Liver (tissue), 9 donors: ENCODE data around the gene PHIP. TPM values are rescaled to one million over a fixed set of nuclear protein-coding genes. Genes with fewer than 3 reads are reported as not detected.

Experiments
- DNase-seq: peaks from one replicate; pipeline ENCODE4 v3.0.0-alpha.2; 2017; ENCODE audit warnings: low spot score
- H3K27ac ChIP-seq, 2 donors: one replicate each; pipeline ENCODE4 v1.7.0; 2013; ENCODE audit warnings: inconsistent platforms in 2 of 2, low read length in 2 of 2, control low read depth in 1 of 2, low read depth in 1 of 2, mild to moderate bottlenecking in 1 of 2
- H3K27me3 ChIP-seq, 4 donors: one replicate each; pipeline versions ENCODE4 v1.6.1 to v1.7.0; 2013; ENCODE audit warnings: low read length in 3 of 4, inconsistent platforms in 1 of 4, mild to moderate bottlenecking in 1 of 4, moderate library complexity in 1 of 4; ENCODE audit not compliant: control insufficient read depth in 4 of 4, insufficient read depth in 4 of 4
- H3K36me3 ChIP-seq, 4 donors: one replicate each; pipeline versions ENCODE4 v1.6.1 to v1.7.0; 2013; ENCODE audit warnings: low read length in 3 of 4, mild to moderate bottlenecking in 3 of 4, low read depth in 1 of 4, moderate library complexity in 1 of 4; ENCODE audit not compliant: control insufficient read depth in 4 of 4, insufficient read depth in 3 of 4
- H3K4me1 ChIP-seq, 4 donors: one replicate each; pipeline versions ENCODE4 v1.6.1 to v1.7.0; 2013; ENCODE audit warnings: low read length in 3 of 4, mild to moderate bottlenecking in 3 of 4, moderate library complexity in 1 of 4; ENCODE audit not compliant: control insufficient read depth in 4 of 4, insufficient read depth in 4 of 4
- H3K4me3 ChIP-seq, 3 donors: one replicate each; pipeline versions ENCODE4 v1.6.1 to v1.7.0; 2013; ENCODE audit warnings: low read length in 3 of 3, control low read depth in 1 of 3, low read depth in 1 of 3, mild to moderate bottlenecking in 1 of 3
- H3K9ac ChIP-seq, 2 donors: one replicate each; pipeline ENCODE4 v1.7.0; 2013; ENCODE audit warnings: low read length in 2 of 2, mild to moderate bottlenecking in 2 of 2, moderate library complexity in 2 of 2, control low read depth in 1 of 2, low read depth in 1 of 2
- H3K9me3 ChIP-seq, 4 donors: one replicate each; pipeline versions ENCODE4 v1.6.1 to v1.7.0; 2013; ENCODE audit warnings: low read length in 3 of 4; ENCODE audit not compliant: control insufficient read depth in 4 of 4
- CTCF ChIP-seq: fragments of 150-350 bp; IDR thresholded peaks from 2 replicates; pipeline ENCODE4 v1.5.1; 2017; ENCODE audit warnings: improper control_type of control experiment, low read depth, low read length; ENCODE audit not compliant: missing input control
- EGR1 ChIP-seq, 2 donors: IDR thresholded peaks; 2 replicates each; pipeline ENCODE4 v1.6.1; 2016 to 2018; ENCODE audit warnings: antibody characterized with exemption in 2 of 2, low read depth in 2 of 2
- FOXA1 ChIP-seq: IDR thresholded peaks from 2 replicates; pipeline ENCODE4 v1.6.1; 2016; ENCODE audit warnings: antibody characterized with exemption
- HNF4G ChIP-seq: IDR thresholded peaks from 2 replicates; pipeline ENCODE4 v1.6.1; 2016; ENCODE audit warnings: antibody characterized with exemption
- JUND ChIP-seq, 2 donors: IDR thresholded peaks; 2 replicates each; pipeline ENCODE4 v1.6.1; 2016; ENCODE audit warnings: antibody characterized with exemption in 2 of 2
- NR2F2 ChIP-seq: IDR thresholded peaks from 2 replicates; pipeline ENCODE4 v1.6.1; 2016; ENCODE audit warnings: antibody characterized with exemption
- RAD21 ChIP-seq, 2 donors: IDR thresholded peaks; 2 replicates each; pipeline ENCODE4 v1.6.1; 2016; ENCODE audit warnings: antibody characterized with exemption in 2 of 2, mild to moderate bottlenecking in 2 of 2
- REST ChIP-seq: IDR thresholded peaks from 2 replicates; pipeline ENCODE4 v1.6.1; 2016; ENCODE audit warnings: antibody characterized with exemption, mild to moderate bottlenecking
- RXRA ChIP-seq, 2 donors: IDR thresholded peaks; 2 replicates each; pipeline ENCODE4 v1.6.1; 2017 to 2018; ENCODE audit warnings: antibody characterized with exemption in 2 of 2, mild to moderate bottlenecking in 1 of 2
- SP1 ChIP-seq: IDR thresholded peaks from 2 replicates; pipeline ENCODE4 v1.6.1; 2018; ENCODE audit warnings: antibody characterized with exemption, mild to moderate bottlenecking
- TAF1 ChIP-seq: conservative IDR thresholded peaks from 2 replicates; pipeline ENCODE4 v1.6.1; 2016; ENCODE audit warnings: antibody characterized with exemption, mild to moderate bottlenecking
- YY1 ChIP-seq: IDR thresholded peaks from 2 replicates; pipeline ENCODE4 v1.6.1; 2016; ENCODE audit warnings: antibody characterized with exemption, mild to moderate bottlenecking
- polyA plus RNA-seq, 2 donors: library from polyadenylated mRNA; stranded (reverse) in 1 of 2; unstranded in 1 of 2; fragments of 200-250 nt in 1 of 2; fragments of >200 nt in 1 of 2; fragmentation: Nextera tagmentation in 1 of 2; extraction: Ambion mirVana in 1 of 2; gene quantifications; one replicate each; pipeline versions ENCODE4 v1.2.1 to v1.2.3, GENCODE V29; 2013 to 2015
- total RNA-seq, 2 donors: library from RNA; depleted of rRNA; stranded (reverse); fragments of >200 nt; gene quantifications; one replicate each; pipeline ENCODE4 v1.2.3, GENCODE V29; 2014
- TF ChIP-seq, protein P1 (sequence below): IDR thresholded peaks from 2 replicates; pipeline ENCODE4 v1.6.1; 2016; ENCODE audit warnings: antibody characterized with exemption
- TF ChIP-seq, protein P2 (sequence below): IDR thresholded peaks from 2 replicates; pipeline ENCODE4 v1.6.1; 2016; ENCODE audit warnings: antibody characterized with exemption
- donor health status: healthy.
- donor health status: healthy.
- donor health status: healthy.
- donor health status: healthy.
- donor health status: healthy.

The PHIP gene
- total and polyA plus RNA-seq, 4 donors: 1.6 to 22.4 (median 9.4) TPM

DNA sequence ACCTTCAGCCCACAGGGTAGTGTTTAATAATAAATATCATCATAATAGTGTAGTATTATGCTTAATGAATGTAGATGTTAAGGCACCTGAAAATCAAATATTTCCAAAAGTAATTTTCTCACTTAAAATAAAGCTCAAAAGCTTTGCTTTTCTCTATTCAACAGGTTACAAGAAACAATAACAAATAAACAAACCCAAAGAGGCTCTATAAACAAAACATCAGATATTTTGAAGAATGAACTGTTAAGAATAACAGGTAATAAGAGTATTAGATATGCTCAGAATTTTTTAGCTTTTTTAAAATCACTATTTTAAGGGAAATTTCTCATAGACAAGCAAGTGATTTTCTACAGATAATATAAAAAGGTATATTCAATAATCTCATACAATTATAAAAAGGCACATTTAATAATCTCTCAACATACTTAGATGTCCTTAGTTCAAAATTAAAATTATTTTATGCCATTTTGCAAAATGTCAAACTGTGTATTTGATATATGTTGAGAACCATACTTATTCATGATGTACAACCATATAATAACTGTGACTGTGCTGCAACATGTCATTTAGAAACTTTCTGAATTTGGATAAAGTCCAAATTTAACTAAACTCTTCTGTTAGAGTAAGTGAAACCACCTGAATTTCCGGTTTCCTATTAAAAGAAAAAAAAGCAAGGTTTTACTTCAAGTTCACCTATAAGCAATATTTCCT lies 35.8 kb downstream of the PHIP start (continued):
- TF ChIP-seq CTCF: no peak
- no peak for TF ChIP-seq SP1
- no peak for TF ChIP-seq EGR1 (IDR thresholded peaks at IDR 0.05; ENCODE audit: low read depth in 2 of 2)
- no peak for TF ChIP-seq RXRA (IDR thresholded peaks at IDR 0.05)
- TF ChIP-seq JUND (IDR thresholded peaks at IDR 0.05): no peak
- TF ChIP-seq YY1: no peak

- Histone ChIP-seq H3K9ac (no peak overlapping the region), H3K27ac (no peak overlapping the region), H3K4me1 (no peaks in the 10 kb centered on the region), H3K27me3 (no peaks in the 10 kb centered on the region), H3K4me3 (no peak overlapping the region), H3K36me3 (peaks cover 0 to 7% (median 4%) of the 10 kb centered on the region in 4 donors), H3K9me3 (no peaks in the 10 kb centered on the region)
- DNase-seq: no peak
- no peak for TF ChIP-seq CTCF
Measured at GRCh38 chr6:79040083-79040482, 38.0 kb downstream of the PHIP start.

- no peaks in the 10 kb centered on the region for H3K9me3 ChIP-seq
- TF ChIP-seq TAF1 (no peak), FOXA1 (no peak), JUND (IDR thresholded peaks at IDR 0.05) (no peak), NR2F2 (no peak), REST (no peak), HNF4G (no peak), RXRA (IDR thresholded peaks at IDR 0.05) (no peak), CTCF (no peak), RAD21 (IDR thresholded peaks at IDR 0.05) (no peak)
- TF ChIP-seq, protein P1, sequence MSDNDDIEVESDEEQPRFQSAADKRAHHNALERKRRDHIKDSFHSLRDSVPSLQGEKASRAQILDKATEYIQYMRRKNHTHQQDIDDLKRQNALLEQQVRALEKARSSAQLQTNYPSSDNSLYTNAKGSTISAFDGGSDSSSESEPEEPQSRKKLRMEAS: no peak
- TF ChIP-seq, protein P2, sequence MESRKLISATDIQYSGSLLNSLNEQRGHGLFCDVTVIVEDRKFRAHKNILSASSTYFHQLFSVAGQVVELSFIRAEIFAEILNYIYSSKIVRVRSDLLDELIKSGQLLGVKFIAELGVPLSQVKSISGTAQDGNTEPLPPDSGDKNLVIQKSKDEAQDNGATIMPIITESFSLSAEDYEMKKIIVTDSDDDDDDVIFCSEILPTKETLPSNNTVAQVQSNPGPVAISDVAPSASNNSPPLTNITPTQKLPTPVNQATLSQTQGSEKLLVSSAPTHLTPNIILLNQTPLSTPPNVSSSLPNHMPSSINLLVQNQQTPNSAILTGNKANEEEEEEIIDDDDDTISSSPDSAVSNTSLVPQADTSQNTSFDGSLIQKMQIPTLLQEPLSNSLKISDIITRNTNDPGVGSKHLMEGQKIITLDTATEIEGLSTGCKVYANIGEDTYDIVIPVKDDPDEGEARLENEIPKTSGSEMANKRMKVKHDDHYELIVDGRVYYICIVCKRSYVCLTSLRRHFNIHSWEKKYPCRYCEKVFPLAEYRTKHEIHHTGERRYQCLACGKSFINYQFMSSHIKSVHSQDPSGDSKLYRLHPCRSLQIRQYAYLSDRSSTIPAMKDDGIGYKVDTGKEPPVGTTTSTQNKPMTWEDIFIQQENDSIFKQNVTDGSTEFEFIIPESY: no peak
- no peak for DNase-seq
- no peaks in the 10 kb centered on the region for H3K27me3 ChIP-seq
- no peak overlapping the region for H3K9ac ChIP-seq
- no peak overlapping the region for H3K27ac ChIP-seq
- H3K36me3 ChIP-seq: peaks cover under 1 to 7% (median 4%) of the 10 kb centered on the region in 4 donors
- H3K4me1 ChIP-seq: no peaks in the 10 kb centered on the region
- H3K4me3 ChIP-seq: no peak overlapping the region
Measured at GRCh38 chr6:79038061-79038460, 40.0 kb downstream of the PHIP start.
